DND-41 (cell line): ENCODE data around the gene CYP1A1.

ENCODE experiments used
- EZH2 ChIP-seq: IDR thresholded peaks from 3 replicates; pipeline ENCODE4 v1.6.1; 2012; ENCODE audit warnings: borderline replicate concordance, low read depth, mild to moderate bottlenecking, moderate library complexity, low read length, inconsistent platforms; ENCODE audit not compliant: severe bottlenecking
- TF ChIP-seq, protein P1 (sequence below): IDR thresholded peaks from 2 replicates; pipeline ENCODE4 v1.5.1; 2012; ENCODE audit warnings: borderline replicate concordance, low read length, moderate library complexity, mild to moderate bottlenecking; ENCODE audit not compliant: poor library complexity, severe bottlenecking; ENCODE audit errors: extremely low read depth

DNA sequence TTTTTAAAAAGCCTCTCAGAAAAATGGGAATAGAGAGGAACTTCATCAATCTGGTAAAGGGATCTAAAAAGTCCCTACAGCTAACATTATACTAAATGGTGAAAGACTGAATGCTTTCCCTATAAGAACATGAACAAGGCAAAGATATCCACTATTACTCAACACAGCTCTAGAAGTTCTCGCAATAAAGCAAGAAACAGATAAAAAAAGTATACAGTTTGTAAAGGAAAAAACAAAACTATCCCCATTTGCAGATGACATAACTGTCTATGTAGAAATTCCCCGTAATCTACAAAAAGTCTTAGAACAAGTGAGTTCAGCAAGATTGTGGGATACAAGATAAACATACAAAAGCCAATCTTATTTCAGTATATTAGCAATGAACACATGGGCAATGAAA, 44.9 kb downstream of the CYP1A1 start:
- TF ChIP-seq, protein P1, sequence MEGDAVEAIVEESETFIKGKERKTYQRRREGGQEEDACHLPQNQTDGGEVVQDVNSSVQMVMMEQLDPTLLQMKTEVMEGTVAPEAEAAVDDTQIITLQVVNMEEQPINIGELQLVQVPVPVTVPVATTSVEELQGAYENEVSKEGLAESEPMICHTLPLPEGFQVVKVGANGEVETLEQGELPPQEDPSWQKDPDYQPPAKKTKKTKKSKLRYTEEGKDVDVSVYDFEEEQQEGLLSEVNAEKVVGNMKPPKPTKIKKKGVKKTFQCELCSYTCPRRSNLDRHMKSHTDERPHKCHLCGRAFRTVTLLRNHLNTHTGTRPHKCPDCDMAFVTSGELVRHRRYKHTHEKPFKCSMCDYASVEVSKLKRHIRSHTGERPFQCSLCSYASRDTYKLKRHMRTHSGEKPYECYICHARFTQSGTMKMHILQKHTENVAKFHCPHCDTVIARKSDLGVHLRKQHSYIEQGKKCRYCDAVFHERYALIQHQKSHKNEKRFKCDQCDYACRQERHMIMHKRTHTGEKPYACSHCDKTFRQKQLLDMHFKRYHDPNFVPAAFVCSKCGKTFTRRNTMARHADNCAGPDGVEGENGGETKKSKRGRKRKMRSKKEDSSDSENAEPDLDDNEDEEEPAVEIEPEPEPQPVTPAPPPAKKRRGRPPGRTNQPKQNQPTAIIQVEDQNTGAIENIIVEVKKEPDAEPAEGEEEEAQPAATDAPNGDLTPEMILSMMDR, result no peak
- TF ChIP-seq EZH2, result no peak
